K562 (cell line): ENCODE results near the gene TCTN3. TPM values are rescaled to one million over a fixed set of nuclear protein-coding genes. Genes with fewer than 3 reads are reported as not detected.
A peak's percentile ranks its signal among the peaks of the same experiment; 100 is the strongest.
"Not testable (repeated sequence)": the region's sequence is repeated elsewhere in the genome, so short reads cannot be mapped to it uniquely, and the experiment has no call there.

Experiments used
- CBFA2T3 ChIP-seq: fragments of 450-650 bp; IDR thresholded peaks from 2 replicates; pipeline ENCODE4 v1.6.1; 2017
- EP300 ChIP-seq: IDR thresholded peaks from 2 replicates; pipeline ENCODE4 v1.6.1; 2012; ENCODE audit warnings: low read length, improper control_type of control experiment
- GATA2 ChIP-seq: sonication (generic); formaldehyde crosslinking; IDR thresholded peaks from 2 replicates; pipeline ENCODE4 v1.4.0; 2020; ENCODE audit warnings: mild to moderate bottlenecking, missing genetic modification reagents
- MTA2 ChIP-seq: fragments of 450-650 bp; IDR thresholded peaks from 2 replicates; pipeline ENCODE4 v1.6.1; 2016; ENCODE audit warnings: low read depth
- POLR2AphosphoS5 ChIP-seq: IDR thresholded peaks from 2 replicates; pipeline ENCODE4 v1.6.1; 2011; ENCODE audit warnings: mild to moderate bottlenecking, low read depth, low read length, moderate library complexity; ENCODE audit not compliant: control insufficient read depth, insufficient read depth
- RCOR1 ChIP-seq, 2 experiments: IDR thresholded peaks; 2 replicates each; pipeline ENCODE4 v1.6.1; 2012; ENCODE audit warnings: low read depth in 2 of 2, low read length in 2 of 2, borderline replicate concordance in 1 of 2, improper control_type of control experiment in 1 of 2
- SMAD4 ChIP-seq: fragments of 250-450 bp; sonication (Bioruptor Pico); conservative IDR thresholded peaks from 2 replicates; pipeline ENCODE4 v1.8.0; 2021; ENCODE audit warnings: inconsistent platforms, mild to moderate bottlenecking, moderate library complexity
- SMARCE1 ChIP-seq: fragments of 450-650 bp; IDR thresholded peaks from 2 replicates; pipeline ENCODE4 v1.7.1; 2016; ENCODE audit warnings: mild to moderate bottlenecking
- TAL1 ChIP-seq: fragments of 450-650 bp; IDR thresholded peaks from 2 replicates; pipeline ENCODE4 v1.6.1; 2016; ENCODE audit warnings: mild to moderate bottlenecking
- TBL1XR1 ChIP-seq, 2 experiments: IDR thresholded peaks; 2 replicates each; pipeline ENCODE4 v1.6.1; 2012; ENCODE audit warnings: improper control_type of control experiment in 2 of 2, low read length in 2 of 2, mild to moderate bottlenecking in 1 of 2
- TEAD4 ChIP-seq, 2 experiments: sonication (generic) in 1 of 2; formaldehyde crosslinking in 1 of 2; IDR thresholded peaks; 2 replicates each; pipeline versions ENCODE4 v1.6.1 to v1.8.0; 2012 to 2022; ENCODE audit warnings: borderline replicate concordance in 1 of 2, inconsistent platforms in 1 of 2, low read length in 1 of 2, mild to moderate bottlenecking in 1 of 2, missing genetic modification reagents in 1 of 2
- TRIM24 ChIP-seq, 2 experiments: fragments of 450-650 bp; IDR thresholded peaks; 2 replicates each; pipeline ENCODE4 v1.6.1; 2016
- ZBTB17 ChIP-seq: fragments of 450-650 bp; formaldehyde crosslinking; IDR thresholded peaks from 2 replicates; pipeline ENCODE4 v1.4.0; 2020; ENCODE audit warnings: mild to moderate bottlenecking
- ZNF384 ChIP-seq: IDR thresholded peaks from 2 replicates; pipeline ENCODE4 v1.6.1; 2012; ENCODE audit warnings: low read depth, low read length, improper control_type of control experiment
- ZSCAN29 ChIP-seq: fragments of 450-650 bp; IDR thresholded peaks from 2 replicates; pipeline ENCODE4 v1.6.1; 2017
- polyA plus RNA-seq, 8 experiments: library from polyadenylated mRNA; depleted of rRNA in 4 of 8; stranded (reverse) in 5 of 8; unstranded in 3 of 8; fragments of >200 nt; fragmentation: Nextera tagmentation in 2 of 8; fragmentation: Illumina TruSeq in 1 of 8; extraction: Ambion mirVana in 2 of 8; extraction: Trizol in 1 of 8; gene quantifications; 2 replicates each; pipeline versions ENCODE4 v1.2.1 to v1.2.3, GENCODE V29; 2011 to 2014; ENCODE audit warnings: inconsistent platforms in 1 of 8, missing spikeins in 1 of 8
- total RNA-seq, 7 experiments: library from RNA; depleted of rRNA in 6 of 7; stranded (reverse); fragments of >200 nt in 6 of 7; fragmentation: Illumina TruSeq in 2 of 7; extraction: Trizol in 2 of 7; gene quantifications; 2 replicates each; pipeline versions ENCODE4 v1.2.1 to v1.2.3, GENCODE V29; 2011 to 2021; ENCODE audit warnings: low replicate concordance in 1 of 7
- TF ChIP-seq, protein P1 (sequence below), 2 experiments: fragments of 450-650 bp; IDR thresholded peaks; 2 replicates each; pipeline ENCODE4 v1.6.1; 2016
- TF ChIP-seq, protein P2 (sequence below): sonication (generic); IDR thresholded peaks from 2 replicates; pipeline ENCODE4 v1.6.1; 2016

The TCTN3 gene
- total and polyA plus RNA-seq, 9 of the 15 experiments (the other 6 are each of a cell fraction or from before 2014, with no cell fraction given): 10.4 to 25.8 (median 16.3) TPM

DNA sequence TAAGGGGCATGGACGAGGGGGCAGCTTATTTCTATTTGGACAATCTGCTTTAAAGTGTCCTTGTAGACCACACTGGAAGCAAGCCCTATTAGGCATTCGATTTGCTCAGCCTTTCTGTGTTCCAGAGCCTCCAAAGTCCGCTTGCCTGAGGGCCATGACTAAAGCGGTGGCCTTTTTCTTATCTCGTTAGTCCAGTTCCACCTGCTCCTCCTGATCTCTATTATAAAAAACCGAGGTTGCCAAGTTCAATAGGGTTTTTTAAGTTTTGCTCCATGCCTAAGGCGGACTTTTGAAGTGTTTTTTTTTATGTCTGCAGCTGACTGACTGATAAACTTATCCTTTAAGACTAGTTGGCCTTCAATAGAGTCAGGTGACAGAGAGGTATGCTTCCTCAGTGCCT is 27.0 kb upstream of the TCTN3 start (continued):
- TF ChIP-seq, protein P1, sequence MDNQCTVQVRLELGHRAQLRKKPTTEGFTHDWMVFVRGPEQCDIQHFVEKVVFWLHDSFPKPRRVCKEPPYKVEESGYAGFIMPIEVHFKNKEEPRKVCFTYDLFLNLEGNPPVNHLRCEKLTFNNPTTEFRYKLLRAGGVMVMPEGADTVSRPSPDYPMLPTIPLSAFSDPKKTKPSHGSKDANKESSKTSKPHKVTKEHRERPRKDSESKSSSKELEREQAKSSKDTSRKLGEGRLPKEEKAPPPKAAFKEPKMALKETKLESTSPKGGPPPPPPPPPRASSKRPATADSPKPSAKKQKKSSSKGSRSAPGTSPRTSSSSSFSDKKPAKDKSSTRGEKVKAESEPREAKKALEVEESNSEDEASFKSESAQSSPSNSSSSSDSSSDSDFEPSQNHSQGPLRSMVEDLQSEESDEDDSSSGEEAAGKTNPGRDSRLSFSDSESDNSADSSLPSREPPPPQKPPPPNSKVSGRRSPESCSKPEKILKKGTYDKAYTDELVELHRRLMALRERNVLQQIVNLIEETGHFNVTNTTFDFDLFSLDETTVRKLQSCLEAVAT (IDR thresholded peaks at IDR 0.05): peak in 1 of 2 experiments; percentile 58; a peak in 1 of 4 replicates
- TF ChIP-seq ZSCAN29 (peak; percentile 84), ZNF384 (peak; percentile 78), GATA2 (CRISPR knock-in tag) (peak; percentile 66), SMAD4 (CRISPR knock-in tag) (0 out of 2 replicates have a peak, but pooled peaks have one; percentile 16), CBFA2T3 (peak; percentile 83), RCOR1 (IDR thresholded peaks at IDR 0.05; ENCODE audit: borderline replicate concordance in 1 of 2, low read depth in 2 of 2, low read length in 2 of 2) (peak in 1 of 2 experiments; percentile 60; a peak in 1 of 4 replicates), MTA2 (peak; percentile 60), EP300 (peak; percentile 60), TRIM24 (IDR thresholded peaks at IDR 0.05) (0 out of 4 replicates have a peak, but pooled peaks of 1 of the 2 experiments have one; percentile 17), POLR2AphosphoS5 (0 out of 2 replicates have a peak, but pooled peaks have one; percentile 44), SMARCE1 (peak; percentile 20; the same call in 1 of the 2 replicates), TBL1XR1 (IDR thresholded peaks at IDR 0.05; ENCODE audit: low read length in 2 of 2) (0 out of 4 replicates have a peak, but pooled peaks of 1 of the 2 experiments have one; percentile 27), ZBTB17 (CRISPR knock-in tag) (peak; percentile 52; the same call in 1 of the 2 replicates), TEAD4 (IDR thresholded peaks at IDR 0.05; ENCODE audit: low read length) (peak; percentile 75), TAL1 (peak; percentile 85)
- TF ChIP-seq, protein P2, sequence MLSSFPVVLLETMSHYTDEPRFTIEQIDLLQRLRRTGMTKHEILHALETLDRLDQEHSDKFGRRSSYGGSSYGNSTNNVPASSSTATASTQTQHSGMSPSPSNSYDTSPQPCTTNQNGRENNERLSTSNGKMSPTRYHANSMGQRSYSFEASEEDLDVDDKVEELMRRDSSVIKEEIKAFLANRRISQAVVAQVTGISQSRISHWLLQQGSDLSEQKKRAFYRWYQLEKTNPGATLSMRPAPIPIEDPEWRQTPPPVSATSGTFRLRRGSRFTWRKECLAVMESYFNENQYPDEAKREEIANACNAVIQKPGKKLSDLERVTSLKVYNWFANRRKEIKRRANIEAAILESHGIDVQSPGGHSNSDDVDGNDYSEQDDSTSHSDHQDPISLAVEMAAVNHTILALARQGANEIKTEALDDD: peak; percentile 72
- TF ChIP-seq TEAD4 (CRISPR knock-in tag; IDR thresholded peaks at IDR 0.05; ENCODE audit: borderline replicate concordance): not testable (repeated sequence)
